ENCODE data around the gene INPP5B.

INPP5B gene

DNA sequence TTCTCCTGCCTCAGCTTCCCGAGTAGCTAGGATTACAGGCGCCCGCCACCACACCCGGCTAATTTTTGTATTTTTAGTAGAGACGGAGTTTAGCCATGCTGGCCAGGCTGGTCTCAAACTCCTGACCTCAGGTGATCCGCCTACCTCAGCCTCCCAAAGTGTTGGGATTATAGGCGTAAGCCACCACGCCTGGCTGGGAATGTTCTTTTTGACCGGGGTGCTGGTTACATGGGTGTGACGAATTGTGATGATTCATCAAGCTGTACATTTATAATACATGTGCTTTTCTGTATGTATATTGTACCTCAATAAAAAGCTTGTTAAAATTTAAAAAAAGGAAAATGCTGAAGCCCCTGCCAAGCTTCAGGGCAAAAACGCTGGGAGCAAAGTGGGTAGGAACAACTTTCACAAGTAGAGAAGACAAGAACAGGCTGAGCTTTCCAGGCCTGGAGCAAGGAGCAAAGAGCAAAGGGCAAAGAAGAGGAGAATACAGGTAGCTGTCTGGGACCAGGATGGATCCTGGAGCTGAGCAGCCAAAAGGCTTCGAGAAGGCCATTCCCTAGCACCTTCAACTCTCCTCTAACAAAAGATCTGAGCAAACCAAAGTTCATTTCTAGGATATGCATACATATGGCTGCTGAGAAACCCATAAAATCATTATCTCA lies 118.3 kb downstream of the INPP5B start:
- no peak for DNase-seq

GRCh38 chr1:37825506-37825905 lies 121.3 kb downstream of the INPP5B start:
- DNase-seq: no peak

GRCh38 chr1:37824001-37824400 lies 122.9 kb downstream of the INPP5B start:
- DNase-seq: no peak

GRCh38 chr1:37822906-37823815 lies 123.7 kb downstream of the INPP5B start:
- DNase-seq: peak; percentile 11

DNA sequence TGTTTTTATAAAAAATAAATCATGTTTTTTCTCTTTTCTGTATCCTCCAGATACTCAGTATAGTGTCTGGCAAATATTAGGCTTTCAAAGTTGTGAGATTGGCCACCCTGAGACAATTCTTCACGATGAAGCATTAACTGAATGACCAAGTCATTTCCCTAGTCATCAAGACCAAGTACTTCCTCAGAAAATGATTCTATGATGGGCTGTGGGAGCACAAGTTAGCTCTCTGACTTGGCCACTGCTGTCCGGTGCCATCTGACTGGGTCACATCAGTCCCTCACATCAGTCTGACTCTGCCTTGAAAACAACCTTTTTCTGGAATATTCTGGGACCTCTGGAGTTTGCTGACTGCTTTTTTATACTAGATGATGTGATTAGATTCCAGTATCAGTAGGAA lies 125.4 kb downstream of the INPP5B start:
- no peak for DNase-seq

- no peak for DNase-seq
Measured at GRCh38 chr1:37817481-37817880, 129.4 kb downstream of the INPP5B start.

GRCh38 chr1:37814252-37814651 lies 132.6 kb downstream of the INPP5B start:
- DNase-seq: no peak

DNA sequence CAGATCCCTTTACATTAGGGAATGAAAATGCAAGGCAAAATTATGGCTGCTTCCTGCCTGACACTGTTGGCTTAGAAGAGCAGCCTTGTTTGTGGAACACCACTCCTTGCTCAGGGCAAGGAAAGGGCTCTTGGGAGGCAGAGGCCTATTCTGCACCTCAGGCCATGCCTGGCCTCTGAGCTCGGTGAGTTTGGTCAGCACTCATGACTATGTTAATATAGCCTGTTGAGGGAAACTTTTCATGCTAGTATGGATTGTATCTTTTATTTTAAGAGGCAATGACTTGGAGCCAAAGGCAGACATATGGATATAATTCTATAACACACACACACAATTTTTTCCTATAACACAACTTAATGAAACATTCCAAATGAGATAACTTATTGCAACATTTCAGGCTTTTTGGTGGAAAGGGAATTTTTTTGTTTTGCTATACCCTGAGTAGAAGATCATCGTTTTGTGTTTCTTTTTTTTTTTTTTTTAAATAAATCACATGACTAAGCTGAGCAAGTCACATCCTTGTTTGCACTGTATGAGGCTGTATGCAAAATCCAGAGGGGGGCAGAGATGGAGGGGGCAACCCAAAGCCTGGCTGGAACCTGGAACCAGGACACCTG lies 133.2 kb downstream of the INPP5B start:
- DNase-seq: no peak

GRCh38 chr1:37811027-37811655 lies 135.7 kb downstream of the INPP5B start:
- DNase-seq: peak; percentile 77
